Caco-2 (cell line): ENCODE data around the gene CST7. TPM values are rescaled to one million over a fixed set of nuclear protein-coding genes. Genes with fewer than 3 reads are reported as not detected.

Experiments
- BruUV-seq: library from RNA; stranded (reverse); fragments of 400-500 nt; replicated peaks from 2 replicates; lab custom pipeline; 2021; lab: Mats Ljungman, UMichigan
- CTCF ChIA-PET: fragments of 300-600 bp; sonication (Branson Sonifier 250); formaldehyde crosslinking; loops from one replicate; lab custom pipeline; 2022; ENCODE audit warnings: antibody characterized with exemption; lab: Charles Lee
- POLR2A ChIA-PET: fragments of 300-600 bp; sonication (Branson Sonifier 250); formaldehyde crosslinking; loops from one replicate; lab custom pipeline; 2022; ENCODE audit warnings: antibody characterized with exemption; lab: Charles Lee
- DNase-seq, 2 experiments: peaks; one replicate each; pipeline versions ENCODE4 v3.0.0 to v3.0.0-alpha.2; 2020 to 2022
- H3K27me3 ChIP-seq: replicated peaks from 2 replicates; pipeline ENCODE4 v1.6.0; 2011; ENCODE audit warnings: low read length; ENCODE audit not compliant: control insufficient read depth, insufficient read depth
- H3K36me3 ChIP-seq: 2 replicates; pipeline ENCODE4 v1.5.1; 2011; ENCODE audit warnings: low read length; ENCODE audit not compliant: control insufficient read depth, insufficient read depth
- H3K4me1 ChIP-seq: fragments of 250-450 bp; sonication (Bioruptor Pico); 2 replicates; pipeline ENCODE4 v1.5.1; 2020; ENCODE audit warnings: mild to moderate bottlenecking
- H3K4me3 ChIP-seq: 2 replicates; pipeline ENCODE4 v1.5.1; 2011; ENCODE audit warnings: low read depth, mild to moderate bottlenecking, control low read depth, low read length
- H3K9me3 ChIP-seq: fragments of 250-450 bp; sonication (Bioruptor Pico); 2 replicates; pipeline ENCODE4 v1.5.1; 2020; ENCODE audit warnings: mild to moderate bottlenecking, moderate library complexity
- H3K27ac Mint-ChIP-seq: one replicate; pipeline ENCODE4 v1.8.0; 2022; ENCODE audit warnings: mixed read lengths; ENCODE audit not compliant: unreplicated experiment
- H3K27me3 Mint-ChIP-seq: one replicate; pipeline ENCODE4 v1.8.0; 2022; ENCODE audit warnings: mixed read lengths; ENCODE audit not compliant: insufficient read depth, unreplicated experiment
- H3K36me3 Mint-ChIP-seq: one replicate; pipeline ENCODE4 v1.8.0; 2022; ENCODE audit warnings: mild to moderate bottlenecking, mixed read lengths; ENCODE audit not compliant: insufficient read depth, unreplicated experiment
- H3K4me1 Mint-ChIP-seq: one replicate; pipeline ENCODE4 v1.8.0; 2022; ENCODE audit warnings: low read depth, mixed read lengths; ENCODE audit not compliant: unreplicated experiment
- H3K4me3 Mint-ChIP-seq: one replicate; pipeline ENCODE4 v1.8.0; 2022; ENCODE audit warnings: mild to moderate bottlenecking, moderate library complexity, mixed read lengths; ENCODE audit not compliant: unreplicated experiment
- H3K9me3 Mint-ChIP-seq: one replicate; pipeline ENCODE4 v1.8.0; 2022; ENCODE audit warnings: mixed read lengths; ENCODE audit not compliant: unreplicated experiment
- CTCF ChIP-seq, 2 experiments: fragments of 200-600 bp in 1 of 2; IDR thresholded peaks; 1 replicate in 1 of 2; 2 replicates in 1 of 2; pipeline versions ENCODE4 v1.5.1 to v1.8.0; 2011 to 2022; ENCODE audit warnings: antibody characterized with exemption in 1 of 2, control low read depth in 1 of 2, inconsistent platforms in 1 of 2, low read depth in 1 of 2, low read length in 1 of 2, mild to moderate bottlenecking in 1 of 2, moderate library complexity in 1 of 2; ENCODE audit not compliant: insufficient read depth in 1 of 2, severe bottlenecking in 1 of 2, unreplicated experiment in 1 of 2
- intact Hi-C: fragments of 100-400 bp; cut with micrococcal nuclease; formaldehyde crosslinking; loops from one replicate; pipeline ENCODE4 v1.10.0; 2022; ENCODE audit not compliant: unreplicated experiment
- total RNA-seq: library from RNA; stranded (reverse); gene quantifications from 2 replicates; pipeline ENCODE4 v1.2.3, GENCODE V29; 2022

The CST7 gene
- total RNA-seq, 1 experiment from 2014 or later, result not detected

- intact Hi-C loops, result no loop called here
- Histone ChIP-seq H3K27me3 (no peaks in the 10 kb centered on the region), H3K9me3 (no peaks in the 10 kb centered on the region), H3K36me3 (no peaks in the 10 kb centered on the region), H3K4me1 (peaks cover 6% of the 10 kb centered on the region; the same call in 1 of the 2 replicates), H3K4me3 (no peak overlapping the region)
- POLR2A ChIA-PET, result no interaction called here
- no peaks in the 10 kb centered on the region for H3K9me3 Mint-ChIP-seq
- H3K36me3 Mint-ChIP-seq, result no peaks in the 10 kb centered on the region
- TF ChIP-seq CTCF (IDR thresholded peaks at IDR 0.05; ENCODE audit: insufficient read depth in 1 of 2, low read depth in 1 of 2, low read length in 1 of 2, severe bottlenecking in 1 of 2, unreplicated experiment in 1 of 2), result no peak
- H3K4me3 Mint-ChIP-seq, result no peak overlapping the region
- no peak overlapping the region for H3K27ac Mint-ChIP-seq
- BruUV-seq, result no TSS peak
- no peaks in the 10 kb centered on the region for H3K4me1 Mint-ChIP-seq
- H3K27me3 Mint-ChIP-seq, result peaks cover 7% of the 10 kb centered on the region
- CTCF ChIA-PET, result interaction anchor here (1.3 kb wide), 1 partner anchor 125 kb away, joined by 5 read pairs; no protein-coding TSS in a partner anchor
- no peak for DNase-seq
Observed at GRCh38 chr20:24916412-24916811, 32.7 kb upstream of the CST7 start.

- no peaks in the 10 kb centered on the region for H3K36me3 ChIP-seq
- DNase-seq, result no peak
- CTCF ChIA-PET, result interaction anchor here (0.7 to 1.3 kb wide), 2 partner anchors 13 to 126 kb away, joined by 3 to 5 read pairs; no protein-coding TSS in a partner anchor
Observed at GRCh38 chr20:24917056-24917455, 32.0 kb upstream of the CST7 start.

More at GRCh38 chr20:24917056-24917455, 32.0 kb upstream of the CST7 start:
- no peaks in the 10 kb centered on the region for H3K36me3 Mint-ChIP-seq
- H3K4me1 Mint-ChIP-seq, result no peaks in the 10 kb centered on the region
- no peaks in the 10 kb centered on the region for H3K27me3 ChIP-seq
- no TSS peak for BruUV-seq
- no peak overlapping the region for H3K27ac Mint-ChIP-seq
- H3K9me3 Mint-ChIP-seq, result no peaks in the 10 kb centered on the region
- peaks cover 6% of the 10 kb centered on the region for H3K27me3 Mint-ChIP-seq
- no peak for TF ChIP-seq CTCF (IDR thresholded peaks at IDR 0.05; ENCODE audit: insufficient read depth in 1 of 2, low read depth in 1 of 2, low read length in 1 of 2, severe bottlenecking in 1 of 2, unreplicated experiment in 1 of 2)
- H3K4me1 ChIP-seq, result peaks cover 6% of the 10 kb centered on the region; the same call in 1 of the 2 replicates
- no peak overlapping the region for H3K4me3 Mint-ChIP-seq
- POLR2A ChIA-PET, result no interaction called here
- intact Hi-C loops, result no loop called here
- H3K9me3 ChIP-seq, result no peaks in the 10 kb centered on the region
- no peak overlapping the region for H3K4me3 ChIP-seq
